GM19463 (cell line): ENCODE measurements around the gene RAB42.
"Not testable (repeated sequence)": the region's sequence is repeated elsewhere in the genome, so short reads cannot be mapped to it uniquely, and the experiment has no call there.

Source experiments
- ATAC-seq: cut with Tn5 transposase; IDR thresholded peaks from one replicate; pipeline ENCODE4 v1.9.1; 2021; ENCODE audit warnings: mild to moderate bottlenecking, moderate library complexity; ENCODE audit not compliant: unreplicated experiment

Gene RAB42

GRCh38 chr1:28582248-28582615, 9.8 kb upstream of the RAB42 start:
- ATAC-seq: no peak

- ATAC-seq: not testable (repeated sequence)
Observed at GRCh38 chr1:28586585-28587391, 5.3 kb upstream of the RAB42 start.

- peak; percentile 67 for ATAC-seq
Observed at GRCh38 chr1:28592321-28593071, 431 bp downstream of the RAB42 start.

GRCh38 chr1:28593988-28594356, 1.9 kb downstream of the RAB42 start:
- ATAC-seq: not testable (repeated sequence)

- ATAC-seq: not testable (repeated sequence)
Observed at GRCh38 chr1:28594686-28595411, 2.8 kb downstream of the RAB42 start.

- ATAC-seq: no peak
Observed at GRCh38 chr1:28595412-28596191, 3.5 kb downstream of the RAB42 start.

- ATAC-seq: not testable (repeated sequence)
Observed at GRCh38 chr1:28596276-28596675, 4.2 kb downstream of the RAB42 start.

GRCh38 chr1:28601696-28602095, 9.6 kb downstream of the RAB42 start:
- ATAC-seq: peak; percentile 61

GRCh38 chr1:28602536-28603439, 10.7 kb downstream of the RAB42 start:
- no peak for ATAC-seq

GRCh38 chr1:28604411-28604810, 12.3 kb downstream of the RAB42 start:
- ATAC-seq: no peak

GRCh38 chr1:28604962-28605361, 12.9 kb downstream of the RAB42 start:
- no peak for ATAC-seq

GRCh38 chr1:28606771-28607170, 14.7 kb downstream of the RAB42 start:
- no peak for ATAC-seq

- no peak for ATAC-seq
Observed at GRCh38 chr1:28613175-28613574, 21.1 kb downstream of the RAB42 start.

- no peak for ATAC-seq
Observed at GRCh38 chr1:28631713-28632112, 39.6 kb downstream of the RAB42 start.

- no peak for ATAC-seq
Observed at GRCh38 chr1:28632560-28632959, 40.5 kb downstream of the RAB42 start.

- ATAC-seq: no peak
Observed at GRCh38 chr1:28640766-28641165, 48.7 kb downstream of the RAB42 start.

- peak; percentile 3 for ATAC-seq
Observed at GRCh38 chr1:28642056-28642846, 50.2 kb downstream of the RAB42 start.

GRCh38 chr1:28642847-28643635, 51.0 kb downstream of the RAB42 start, which contains the start of gene TAF12:
TAF12 (minus strand) TSS chr1:28643067; CDS start chr1:28622081, 20,986 bp downstream.
- ATAC-seq: peak; percentile 86
